HUES6 (cell line): Measurements from ENCODE around the gene HBB.

Experiments
- H3K27ac ChIP-seq: 2 replicates; pipeline ENCODE4 v1.7.0; 2013; ENCODE audit warnings: low read depth, mild to moderate bottlenecking, low read length, inconsistent platforms
- H3K27me3 ChIP-seq: 2 replicates; pipeline ENCODE4 v1.6.1; 2013; ENCODE audit warnings: low read length; ENCODE audit not compliant: control insufficient read depth, insufficient read depth
- H3K36me3 ChIP-seq: 2 replicates; pipeline ENCODE4 v1.6.1; 2013; ENCODE audit warnings: low read length; ENCODE audit not compliant: control insufficient read depth, insufficient read depth
- H3K4me1 ChIP-seq: 2 replicates; pipeline ENCODE4 v1.6.1; 2013; ENCODE audit warnings: low read length; ENCODE audit not compliant: control insufficient read depth, insufficient read depth
- H3K4me3 ChIP-seq: 2 replicates; pipeline ENCODE4 v1.5.1; 2013; ENCODE audit warnings: low read depth, low read length
- H3K9ac ChIP-seq: one replicate; pipeline ENCODE4 v1.6.1; 2013; ENCODE audit warnings: mild to moderate bottlenecking, low read length
- H3K9me3 ChIP-seq: 2 replicates; pipeline ENCODE4 v1.6.1; 2013; ENCODE audit warnings: low read depth, low read length; ENCODE audit not compliant: control insufficient read depth, insufficient read depth

HBB gene

DNA sequence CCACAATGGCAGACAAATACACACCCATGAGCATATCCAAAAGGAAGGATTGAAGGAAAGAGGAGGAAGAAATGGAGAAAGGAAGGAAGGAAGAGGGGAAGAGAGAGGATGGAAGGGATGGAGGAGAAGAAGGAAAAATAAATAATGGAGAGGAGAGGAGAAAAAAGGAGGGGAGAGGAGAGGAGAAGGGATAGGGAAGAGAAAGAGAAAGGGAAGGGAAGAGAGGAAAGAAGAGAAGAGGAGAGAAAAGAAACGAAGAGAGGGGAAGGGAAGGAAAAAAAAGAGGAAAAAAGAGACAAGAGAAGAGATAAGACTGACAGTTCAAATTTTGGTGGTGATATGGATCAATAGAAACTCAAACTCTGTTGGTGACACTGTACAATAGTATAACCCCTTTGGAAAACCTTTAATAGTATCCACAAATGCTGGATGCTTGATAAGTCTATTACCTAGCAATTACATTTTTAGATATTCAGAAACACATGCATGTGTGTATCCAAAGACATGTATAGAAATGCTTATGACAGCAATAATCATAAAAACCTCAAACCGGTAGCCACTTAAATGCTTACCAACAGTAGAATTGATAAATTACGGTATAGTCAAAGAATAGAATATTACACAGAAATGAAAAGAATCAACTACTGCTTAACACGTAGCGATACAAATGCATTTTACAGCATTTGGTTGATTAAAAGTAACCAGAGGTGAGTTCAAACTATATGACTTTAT is 8.7 kb upstream of the HBB start:
- H3K27ac ChIP-seq = no peak overlapping the region
- no peak overlapping the region for H3K9ac ChIP-seq
- H3K36me3 ChIP-seq = no peaks in the 10 kb centered on the region
- no peak overlapping the region for H3K4me3 ChIP-seq
- no peaks in the 10 kb centered on the region for H3K9me3 ChIP-seq
- no peaks in the 10 kb centered on the region for H3K27me3 ChIP-seq
- no peaks in the 10 kb centered on the region for H3K4me1 ChIP-seq

DNA sequence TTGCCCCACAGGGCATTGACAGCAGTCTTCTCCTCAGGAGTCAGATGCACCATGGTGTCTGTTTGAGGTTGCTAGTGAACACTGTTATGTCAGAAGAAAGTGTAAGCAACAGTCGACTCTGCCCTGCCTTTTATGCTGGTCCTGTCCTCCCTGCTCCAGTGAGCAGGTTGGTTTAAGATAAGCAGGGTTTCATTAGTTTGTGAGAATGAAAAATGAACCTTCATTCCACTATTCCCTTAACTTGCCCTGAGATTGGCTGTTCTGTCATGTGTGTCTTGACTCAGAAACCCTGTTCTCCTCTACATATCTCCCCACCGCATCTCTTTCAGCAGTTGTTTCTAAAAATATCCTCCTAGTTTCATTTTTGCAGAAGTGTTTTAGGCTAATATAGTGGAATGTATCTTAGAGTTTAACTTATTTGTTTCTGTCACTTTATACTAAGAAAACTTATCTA is 7.5 kb upstream of the HBB start, which contains the start of gene HBD:
Gene HBD (minus strand): TSS at position 103 of the 454 bp plus-strand sequence. CDS start 50 bp downstream, at position 53.
- no peak within 1 kb of the TSS for H3K9ac ChIP-seq

DNA sequence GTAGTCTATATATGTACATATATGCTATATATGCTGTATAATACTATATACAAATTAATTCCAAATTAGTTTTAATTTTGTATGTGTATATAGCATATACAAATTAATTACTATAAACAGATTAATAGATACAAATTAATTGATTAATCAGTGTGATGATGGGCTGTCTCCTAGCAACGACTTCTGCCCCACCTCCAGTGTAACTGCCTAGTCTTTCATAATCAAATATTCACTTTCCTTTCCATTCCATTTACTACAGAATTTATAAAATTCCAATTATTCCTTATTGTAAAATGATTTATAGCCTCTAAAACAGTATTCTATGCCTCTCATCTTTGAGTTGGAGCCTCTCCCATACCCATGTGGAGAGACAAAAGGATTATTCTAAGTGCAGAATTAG is 6.4 kb upstream of the HBB start:
- Histone ChIP-seq H3K4me1 (no peaks in the 10 kb centered on the region), H3K27ac (no peak overlapping the region), H3K27me3 (no peaks in the 10 kb centered on the region), H3K9ac (no peak overlapping the region), H3K36me3 (no peaks in the 10 kb centered on the region), H3K9me3 (no peaks in the 10 kb centered on the region), H3K4me3 (no peak overlapping the region)

More for the DNA sequence above, 7.5 kb upstream of the HBB start, which contains the start of gene HBD:
- Histone ChIP-seq H3K4me3 (no peak within 1 kb of the TSS), H3K4me1 (no peaks in the 10 kb centered on the region), H3K36me3 (no peaks in the 10 kb centered on the region), H3K27ac (no peak within 1 kb of the TSS), H3K9me3 (no peaks in the 10 kb centered on the region), H3K27me3 (no peaks in the 10 kb centered on the region)

DNA sequence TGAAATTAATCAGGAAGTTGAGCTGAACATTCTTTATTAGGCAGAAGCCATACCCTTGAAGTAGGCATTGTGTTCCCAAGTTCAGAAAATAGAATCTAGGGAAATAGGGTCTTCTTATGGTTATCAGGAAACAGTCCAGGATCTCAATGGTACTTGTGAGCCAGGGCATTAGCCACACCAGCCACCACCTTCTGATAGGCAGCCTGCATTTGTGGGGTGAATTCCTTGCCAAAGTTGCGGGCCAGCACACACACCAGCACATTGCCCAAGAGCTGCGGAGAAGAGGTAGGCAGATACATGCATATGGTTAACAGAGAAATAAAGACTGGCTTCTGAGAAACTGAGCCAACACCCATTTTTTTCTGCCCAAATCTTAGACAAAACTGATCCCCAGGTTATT is 6.0 kb upstream of the HBB start:
- no peak overlapping the region for H3K9ac ChIP-seq
- no peak overlapping the region for H3K4me3 ChIP-seq
- no peak overlapping the region for H3K27ac ChIP-seq
- H3K27me3 ChIP-seq = no peaks in the 10 kb centered on the region
- no peaks in the 10 kb centered on the region for H3K9me3 ChIP-seq
- no peaks in the 10 kb centered on the region for H3K36me3 ChIP-seq
- no peaks in the 10 kb centered on the region for H3K4me1 ChIP-seq

DNA sequence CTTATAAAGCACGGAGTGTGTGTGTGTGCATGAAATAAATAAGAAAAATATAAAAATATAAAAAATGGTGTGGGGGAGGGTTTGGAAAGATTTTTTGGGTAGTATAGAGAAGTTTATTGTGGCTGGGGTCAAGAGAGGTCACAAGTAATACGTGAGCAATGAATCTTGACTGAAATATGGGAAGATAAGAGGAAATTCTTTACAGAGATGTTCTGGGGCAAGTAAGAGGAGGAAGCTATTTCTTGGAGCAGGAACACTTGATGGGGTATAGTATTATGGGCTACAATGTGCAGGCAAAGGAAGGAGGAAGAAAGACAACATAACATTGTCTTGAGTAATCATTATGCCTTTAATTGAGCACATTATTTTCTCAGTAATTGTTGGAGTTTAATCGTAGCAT is 5.3 kb upstream of the HBB start:
- H3K4me3 ChIP-seq = no peak overlapping the region
- H3K9ac ChIP-seq = no peak overlapping the region
- H3K27ac ChIP-seq = no peak overlapping the region
- H3K9me3 ChIP-seq = no peaks in the 10 kb centered on the region
- no peaks in the 10 kb centered on the region for H3K4me1 ChIP-seq
- H3K27me3 ChIP-seq = no peaks in the 10 kb centered on the region
- H3K36me3 ChIP-seq = no peaks in the 10 kb centered on the region

DNA sequence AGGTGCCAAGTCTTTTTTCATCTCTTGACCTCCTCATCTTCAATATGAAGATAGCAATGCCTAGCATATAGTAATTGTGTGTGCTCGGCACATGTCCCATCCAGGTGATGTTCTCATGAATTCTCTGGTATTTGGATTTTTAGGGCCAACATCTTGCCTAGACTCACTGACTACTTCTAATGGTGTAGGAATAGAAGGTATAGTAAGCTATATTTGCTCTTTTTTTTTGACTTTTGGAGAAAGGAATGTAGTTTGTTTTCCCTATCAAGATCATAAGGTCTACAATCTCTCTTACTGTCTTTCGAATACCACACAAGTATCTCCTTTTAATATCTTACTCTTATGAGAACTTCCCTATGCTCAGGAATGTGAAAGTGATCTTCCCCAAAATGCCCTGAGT is 4.2 kb upstream of the HBB start:
- H3K27me3 ChIP-seq = no peaks in the 10 kb centered on the region
- no peaks in the 10 kb centered on the region for H3K4me1 ChIP-seq
- no peak overlapping the region for H3K27ac ChIP-seq
- no peaks in the 10 kb centered on the region for H3K36me3 ChIP-seq
- no peaks in the 10 kb centered on the region for H3K9me3 ChIP-seq
- no peak overlapping the region for H3K9ac ChIP-seq
- no peak overlapping the region for H3K4me3 ChIP-seq

DNA sequence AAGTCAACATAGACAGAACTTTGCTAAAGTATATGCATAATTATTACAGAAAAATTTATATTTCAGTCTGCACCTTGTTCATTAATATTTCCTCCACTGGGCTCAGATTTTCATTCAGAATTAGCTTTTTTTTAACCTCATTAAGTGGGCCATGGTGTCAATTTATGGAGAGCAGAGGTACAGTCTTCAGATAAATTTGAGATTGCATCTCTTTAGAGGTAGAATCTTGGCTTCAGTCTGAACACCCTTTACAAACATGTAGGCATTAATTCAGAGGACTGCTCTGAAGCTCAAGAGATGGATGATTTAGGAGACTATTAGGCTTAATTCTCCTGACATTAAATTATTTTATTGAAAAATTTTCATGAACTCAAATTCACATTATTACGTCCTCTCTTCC is 3.4 kb upstream of the HBB start:
- Histone ChIP-seq H3K9me3 (no peaks in the 10 kb centered on the region), H3K4me1 (no peaks in the 10 kb centered on the region), H3K36me3 (no peaks in the 10 kb centered on the region), H3K27ac (no peak overlapping the region), H3K9ac (no peak overlapping the region), H3K27me3 (no peaks in the 10 kb centered on the region), H3K4me3 (no peak overlapping the region)

DNA sequence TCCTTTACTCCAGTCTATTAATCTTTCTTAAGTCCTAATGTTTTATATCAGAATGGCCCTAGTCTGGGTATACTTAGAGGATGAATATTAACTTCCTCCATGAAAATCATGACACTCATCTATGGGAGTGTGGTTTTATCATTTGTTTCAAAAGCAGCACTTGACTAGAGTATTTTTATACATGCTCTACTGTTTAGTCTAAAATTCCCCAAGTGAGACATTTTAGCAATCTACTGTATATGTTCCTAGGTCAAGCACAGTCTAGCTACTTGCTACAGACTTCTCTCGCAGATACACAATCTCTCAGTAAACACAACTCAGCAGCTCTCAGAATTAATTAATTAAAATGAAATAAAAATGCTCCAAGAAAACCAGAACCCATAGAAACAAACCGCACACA is 2.9 kb upstream of the HBB start:
- H3K9ac ChIP-seq = no peak overlapping the region
- H3K27me3 ChIP-seq = no peaks in the 10 kb centered on the region
- no peaks in the 10 kb centered on the region for H3K9me3 ChIP-seq
- no peak overlapping the region for H3K27ac ChIP-seq
- no peaks in the 10 kb centered on the region for H3K36me3 ChIP-seq
- H3K4me3 ChIP-seq = no peak overlapping the region
- no peaks in the 10 kb centered on the region for H3K4me1 ChIP-seq

DNA sequence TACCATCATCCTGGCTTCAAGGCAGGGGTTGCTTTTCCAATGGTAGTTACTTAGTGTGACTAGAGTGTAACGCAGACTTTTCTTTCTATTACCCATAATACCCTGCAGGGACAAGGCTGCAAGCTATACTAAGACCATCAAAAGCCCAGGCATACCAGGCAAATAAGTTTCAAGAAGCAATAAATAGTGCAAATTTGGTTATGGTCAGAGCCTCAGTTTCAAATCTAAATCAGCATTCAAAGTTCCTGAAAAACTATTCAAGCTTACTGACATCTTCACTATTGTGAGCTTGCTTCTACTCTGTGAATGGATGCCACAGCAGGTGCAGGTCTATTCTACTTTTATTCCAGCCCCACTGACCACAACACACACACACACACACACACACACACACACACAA is 2.5 kb upstream of the HBB start:
- Histone ChIP-seq H3K4me1 (no peaks in the 10 kb centered on the region), H3K9me3 (no peaks in the 10 kb centered on the region), H3K27ac (no peak overlapping the region), H3K9ac (no peak overlapping the region), H3K36me3 (no peaks in the 10 kb centered on the region), H3K27me3 (no peaks in the 10 kb centered on the region), H3K4me3 (no peak overlapping the region)

DNA sequence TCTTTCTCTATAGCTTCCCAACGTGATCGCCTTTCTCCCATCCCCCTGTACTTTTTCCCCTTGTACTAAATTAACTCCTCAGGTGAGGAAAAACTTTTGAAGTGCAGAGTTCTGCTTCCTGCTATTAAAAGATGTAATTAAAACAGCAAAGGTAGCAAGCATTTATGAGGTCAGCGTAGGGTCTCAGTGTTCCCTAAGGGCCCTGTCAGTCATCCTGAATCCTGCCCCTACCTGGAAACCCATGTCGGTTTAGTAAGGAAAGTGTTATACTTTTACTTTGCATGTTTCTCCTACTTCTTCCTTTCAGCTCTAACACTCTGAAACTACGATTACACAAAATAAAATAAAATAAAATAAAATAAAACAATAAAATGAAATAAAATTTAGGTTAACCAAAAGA is 1.3 kb upstream of the HBB start:
- H3K9ac ChIP-seq = no peak overlapping the region

DNA sequence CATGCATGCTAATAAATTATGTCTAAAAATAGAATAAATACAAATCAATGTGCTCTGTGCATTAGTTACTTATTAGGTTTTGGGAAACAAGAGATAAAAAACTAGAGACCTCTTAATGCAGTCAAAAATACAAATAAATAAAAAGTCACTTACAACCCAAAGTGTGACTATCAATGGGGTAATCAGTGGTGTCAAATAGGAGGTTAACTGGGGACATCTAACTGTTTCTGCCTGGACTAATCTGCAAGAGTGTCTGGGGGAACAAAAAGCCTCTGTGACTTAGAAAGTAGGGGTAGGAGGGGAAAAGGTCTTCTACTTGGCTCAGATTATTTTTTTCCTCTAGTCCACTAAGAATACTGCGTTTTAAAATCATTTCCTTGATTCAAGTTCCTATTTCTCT is 810 bp upstream of the HBB start:
- no peaks in the 10 kb centered on the region for H3K9me3 ChIP-seq
- H3K36me3 ChIP-seq = no peaks in the 10 kb centered on the region
- H3K27me3 ChIP-seq = no peaks in the 10 kb centered on the region
- H3K4me3 ChIP-seq = no peak overlapping the region
- no peak overlapping the region for H3K27ac ChIP-seq
- H3K4me1 ChIP-seq = no peaks in the 10 kb centered on the region
- no peak overlapping the region for H3K9ac ChIP-seq

More for the DNA sequence above, 1.3 kb upstream of the HBB start:
- Histone ChIP-seq H3K4me3 (no peak overlapping the region), H3K27ac (no peak overlapping the region), H3K27me3 (no peaks in the 10 kb centered on the region), H3K36me3 (no peaks in the 10 kb centered on the region), H3K9me3 (no peaks in the 10 kb centered on the region), H3K4me1 (no peaks in the 10 kb centered on the region)
